Body of pancreas (tissue), 4 donors: ENCODE measurements around the gene PCID2. TPM values are rescaled to one million over a fixed set of nuclear protein-coding genes. Genes with fewer than 3 reads are reported as not detected.

ENCODE experiments used
- ATAC-seq: fragments of 150-250 bp; one replicate; pipeline ENCODE4 v1.9.1; 2016
- DNase-seq, 4 donors: peaks; one replicate each; pipeline ENCODE4 v3.0.0-alpha.2; 2019
- H3K27ac ChIP-seq, 4 donors: fragments of 200-600 bp; sonication (generic); 1 replicate in 3 of 4; 2 replicates in 1 of 4; pipeline versions ENCODE4 v1.5.1 to v1.6.1; 2016 to 2019; ENCODE audit warnings: mild to moderate bottlenecking in 1 of 4, mixed read lengths in 1 of 4, moderate library complexity in 1 of 4
- H3K27me3 ChIP-seq, 2 donors: fragments of 200-600 bp; sonication (generic); one replicate each; pipeline ENCODE4 v1.6.0; 2016; ENCODE audit warnings: mild to moderate bottlenecking in 1 of 2
- H3K36me3 ChIP-seq, 2 donors: fragments of 200-600 bp; sonication (generic); replicated peaks in 1 of 2; 2 replicates each; pipeline ENCODE4 v1.5.1; 2016; ENCODE audit warnings: low read depth in 2 of 2; ENCODE audit not compliant: insufficient read depth in 1 of 2
- H3K4me1 ChIP-seq: fragments of 200-600 bp; sonication (generic); one replicate; pipeline ENCODE4 v1.6.0; 2016
- H3K4me3 ChIP-seq, 2 donors: fragments of 200-600 bp; sonication (generic); 1 replicate in 1 of 2; 2 replicates in 1 of 2; pipeline ENCODE4 v1.5.1; 2016 to 2019
- H3K9me3 ChIP-seq, 3 donors: fragments of 200-600 bp; sonication (generic); 1 replicate in 2 of 3; 2 replicates in 1 of 3; pipeline ENCODE4 v1.5.1; 2016
- POLR2A ChIP-seq, 3 donors: fragments of 450-650 bp; IDR thresholded peaks; one replicate each; pipeline ENCODE4 v1.6.1; 2016; ENCODE audit warnings: antibody characterized with exemption in 3 of 3, mild to moderate bottlenecking in 2 of 3
- WGBS, 2 donors: methylation state at CpG; one replicate each; pipeline ENCODE4 v1.1.5; 2017; 5-methylcytosine and 5-hydroxymethylcytosine counted together
- intact Hi-C: fragments of 100-400 bp; cut with DNase I; formaldehyde crosslinking; loops from one replicate; pipeline ENCODE4 v1.15.1; 2023
- total RNA-seq, 2 donors: library from RNA; depleted of rRNA; stranded (reverse); fragments of >200 nt; gene quantifications; one replicate each; pipeline ENCODE4 v1.1.0, GENCODE V29; 2016
- TF ChIP-seq, protein P1 (sequence below), 7 experiments: fragments of 450-650 bp in 4 of 7; fragments of 200-600 bp in 3 of 7; sonication (generic) in 3 of 7; IDR thresholded peaks; one replicate each; pipeline ENCODE4 v1.5.1; 2016 to 2019; ENCODE audit warnings: antibody characterized with exemption in 7 of 7

Gene PCID2
- total RNA-seq, 2 donors from 2014 or later, result 23.7 to 33.7 TPM

DNA sequence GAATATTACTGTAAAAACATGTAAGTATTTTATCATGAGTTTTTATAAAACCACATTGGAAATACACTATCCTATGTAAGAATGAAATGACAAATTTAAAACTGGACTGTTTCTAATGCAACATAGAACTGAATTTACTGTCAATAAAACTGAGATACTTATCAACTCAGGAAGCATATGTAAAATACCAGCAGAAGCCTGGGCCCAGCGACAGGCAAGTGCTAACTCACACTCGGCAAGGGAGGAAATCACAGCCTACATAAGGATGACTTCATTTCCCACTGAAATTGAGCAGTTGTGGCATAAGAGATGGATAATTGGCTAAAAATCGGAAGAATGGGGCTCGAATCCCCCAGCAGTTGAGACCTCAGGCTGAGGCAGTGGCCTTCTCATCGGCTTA, 38.0 kb downstream of the PCID2 start:
- intact Hi-C loops, result no loop called here
- H3K36me3 ChIP-seq, result peaks cover 0 to 13% of the 10 kb centered on the region in 2 donors
- WGBS, 2 donors, result 80 to 87% methylated on average over 5 of the region's 5 CpGs

DNA sequence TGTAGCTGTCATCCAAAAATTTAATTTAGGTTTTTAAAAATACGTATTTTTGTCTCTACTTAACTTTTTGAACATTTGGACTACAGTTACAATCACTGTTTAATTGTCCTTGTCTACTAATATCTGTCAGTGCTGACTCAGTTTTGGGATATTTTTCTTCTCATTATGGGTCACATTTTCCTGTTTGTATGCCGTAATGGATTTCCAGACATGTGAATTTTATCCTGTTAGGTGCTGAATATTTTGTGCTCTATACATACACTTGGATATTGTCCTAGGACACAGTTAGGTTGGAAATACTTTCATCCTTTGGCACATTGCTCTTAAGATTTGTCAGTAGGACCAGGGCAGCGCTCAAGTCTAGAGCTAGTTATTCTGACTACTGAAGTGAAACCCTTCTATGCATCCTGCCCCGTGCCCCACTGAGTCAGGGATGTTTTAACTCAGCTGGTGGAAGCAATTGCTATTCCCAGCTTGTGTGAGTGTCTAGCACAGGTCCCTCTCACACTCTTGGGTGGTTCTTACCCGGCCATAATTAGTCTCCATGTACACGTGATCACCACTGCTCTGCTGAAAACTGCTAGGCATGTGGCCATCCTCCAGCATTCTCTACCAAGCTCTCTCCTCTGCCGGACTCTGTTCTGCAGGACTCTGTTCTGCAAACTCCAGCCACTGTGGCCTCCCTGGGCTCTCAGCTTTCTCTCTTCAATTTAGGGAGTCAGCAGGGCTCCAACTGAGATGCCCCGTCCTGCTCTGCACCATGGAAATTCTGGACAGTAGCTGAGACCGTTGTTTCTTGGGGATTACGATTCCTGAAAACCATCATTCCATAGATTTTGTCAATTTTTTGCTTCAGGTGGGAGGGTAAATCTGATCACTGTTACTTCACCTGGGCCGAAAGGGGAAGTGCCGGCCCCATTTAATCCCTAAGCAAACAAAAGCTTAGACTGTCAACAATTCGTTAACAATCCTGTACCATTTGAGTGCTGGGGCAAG, 38.9 kb downstream of the PCID2 start:
- intact Hi-C loops, result no loop called here
- no peaks in the 10 kb centered on the region for H3K9me3 ChIP-seq
- no peaks in the 10 kb centered on the region for H3K4me1 ChIP-seq
- no peak overlapping the region for H3K27ac ChIP-seq
- H3K27me3 ChIP-seq, result no peaks in the 10 kb centered on the region
- 82 to 93% methylated on average over 13 of the region's 13 CpGs for WGBS, 2 donors
- ATAC-seq (no peak), DNase-seq (no peak)
- TF ChIP-seq, protein P1, sequence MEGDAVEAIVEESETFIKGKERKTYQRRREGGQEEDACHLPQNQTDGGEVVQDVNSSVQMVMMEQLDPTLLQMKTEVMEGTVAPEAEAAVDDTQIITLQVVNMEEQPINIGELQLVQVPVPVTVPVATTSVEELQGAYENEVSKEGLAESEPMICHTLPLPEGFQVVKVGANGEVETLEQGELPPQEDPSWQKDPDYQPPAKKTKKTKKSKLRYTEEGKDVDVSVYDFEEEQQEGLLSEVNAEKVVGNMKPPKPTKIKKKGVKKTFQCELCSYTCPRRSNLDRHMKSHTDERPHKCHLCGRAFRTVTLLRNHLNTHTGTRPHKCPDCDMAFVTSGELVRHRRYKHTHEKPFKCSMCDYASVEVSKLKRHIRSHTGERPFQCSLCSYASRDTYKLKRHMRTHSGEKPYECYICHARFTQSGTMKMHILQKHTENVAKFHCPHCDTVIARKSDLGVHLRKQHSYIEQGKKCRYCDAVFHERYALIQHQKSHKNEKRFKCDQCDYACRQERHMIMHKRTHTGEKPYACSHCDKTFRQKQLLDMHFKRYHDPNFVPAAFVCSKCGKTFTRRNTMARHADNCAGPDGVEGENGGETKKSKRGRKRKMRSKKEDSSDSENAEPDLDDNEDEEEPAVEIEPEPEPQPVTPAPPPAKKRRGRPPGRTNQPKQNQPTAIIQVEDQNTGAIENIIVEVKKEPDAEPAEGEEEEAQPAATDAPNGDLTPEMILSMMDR (IDR thresholded peaks at IDR 0.05), result no peak
- no peak for TF ChIP-seq POLR2A (IDR thresholded peaks at IDR 0.05)
- peaks cover 0 to 12% of the 10 kb centered on the region in 2 donors for H3K36me3 ChIP-seq
- H3K4me3 ChIP-seq, result no peak overlapping the region

More for the DNA sequence above, 38.0 kb downstream of the PCID2 start:
- H3K27me3 ChIP-seq, result no peaks in the 10 kb centered on the region
- H3K27ac ChIP-seq, result no peak overlapping the region
- TF ChIP-seq, protein P1 (IDR thresholded peaks at IDR 0.05), result no peak
- TF ChIP-seq POLR2A (IDR thresholded peaks at IDR 0.05), result no peak
- ATAC-seq (no peak), DNase-seq (no peak)
- H3K9me3 ChIP-seq, result no peaks in the 10 kb centered on the region
- no peaks in the 10 kb centered on the region for H3K4me1 ChIP-seq
- H3K4me3 ChIP-seq, result no peak overlapping the region

DNA sequence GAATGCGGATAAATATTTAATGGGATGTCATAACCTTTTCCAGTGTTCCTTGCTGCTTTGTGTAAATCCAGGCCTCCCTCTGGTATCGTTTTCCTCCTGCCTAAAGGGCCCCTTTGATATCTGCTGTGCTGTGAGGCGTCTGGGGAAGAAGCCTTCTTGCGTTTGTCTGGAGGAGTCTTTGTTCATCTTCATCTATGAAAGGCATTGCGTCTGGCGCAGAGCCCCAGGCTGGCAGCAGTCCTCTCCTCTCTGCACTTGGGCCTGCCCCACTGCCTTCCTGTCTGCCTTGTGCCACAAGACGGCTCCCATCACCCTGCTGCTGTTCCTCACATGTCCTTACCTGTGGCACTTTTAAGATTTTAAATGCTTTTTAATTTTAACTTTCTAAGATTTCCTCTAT, 40.3 kb downstream of the PCID2 start:
- Histone ChIP-seq H3K4me1 (no peaks in the 10 kb centered on the region), H3K27me3 (peaks cover 0 to 5% of the 10 kb centered on the region in 2 donors), H3K36me3 (peaks cover 0 to 12% of the 10 kb centered on the region in 2 donors), H3K9me3 (no peaks in the 10 kb centered on the region), H3K4me3 (no peak overlapping the region), H3K27ac (no peak overlapping the region)
- DNase-seq (no peak), ATAC-seq (no peak)
- TF ChIP-seq POLR2A (IDR thresholded peaks at IDR 0.05), result no peak
- TF ChIP-seq, protein P1 (IDR thresholded peaks at IDR 0.05), result no peak
- intact Hi-C loops, result no loop called here
- 89 to 92% methylated on average over 7 of the region's 7 CpGs for WGBS, 2 donors

DNA sequence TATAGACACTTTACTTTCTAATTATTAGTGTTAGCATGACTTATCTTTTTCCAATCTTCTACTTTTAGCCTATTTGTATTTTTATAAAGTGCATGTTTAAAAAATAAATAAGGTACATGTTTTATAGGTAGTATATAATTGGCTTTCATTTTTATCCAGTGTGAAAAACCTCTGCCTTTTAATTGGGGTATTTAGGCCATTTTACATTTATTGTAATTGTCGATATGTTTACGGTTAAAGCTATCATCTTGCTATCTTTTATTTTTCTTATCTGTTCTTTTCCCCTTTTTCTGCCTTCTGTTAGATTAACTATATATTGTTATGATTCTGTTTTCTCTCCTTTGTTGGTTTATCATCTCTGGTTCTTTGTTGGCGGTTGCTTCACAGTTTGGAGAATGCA, 40.9 kb downstream of the PCID2 start:
- ATAC-seq (no peak), DNase-seq (no peak)
- TF ChIP-seq POLR2A (IDR thresholded peaks at IDR 0.05), result no peak
- TF ChIP-seq, protein P1 (IDR thresholded peaks at IDR 0.05), result no peak
- H3K9me3 ChIP-seq, result no peaks in the 10 kb centered on the region
- H3K27ac ChIP-seq, result no peak overlapping the region
- H3K27me3 ChIP-seq, result peaks cover 0 to 6% of the 10 kb centered on the region in 2 donors
- H3K36me3 ChIP-seq, result peaks cover 0 to 12% of the 10 kb centered on the region in 2 donors
- 99% methylated on average over 3 of the region's 3 CpGs for WGBS, 2 donors
- intact Hi-C loops, result no loop called here
- H3K4me3 ChIP-seq, result no peak overlapping the region
- no peaks in the 10 kb centered on the region for H3K4me1 ChIP-seq
